ENCODE results near the gene NRF1. TPM values are rescaled to one million over a fixed set of nuclear protein-coding genes. Genes with fewer than 3 reads are reported as not detected.

NRF1 gene
- total RNA-seq, 1 experiment from 2014 or later, result 22.5 TPM

DNA sequence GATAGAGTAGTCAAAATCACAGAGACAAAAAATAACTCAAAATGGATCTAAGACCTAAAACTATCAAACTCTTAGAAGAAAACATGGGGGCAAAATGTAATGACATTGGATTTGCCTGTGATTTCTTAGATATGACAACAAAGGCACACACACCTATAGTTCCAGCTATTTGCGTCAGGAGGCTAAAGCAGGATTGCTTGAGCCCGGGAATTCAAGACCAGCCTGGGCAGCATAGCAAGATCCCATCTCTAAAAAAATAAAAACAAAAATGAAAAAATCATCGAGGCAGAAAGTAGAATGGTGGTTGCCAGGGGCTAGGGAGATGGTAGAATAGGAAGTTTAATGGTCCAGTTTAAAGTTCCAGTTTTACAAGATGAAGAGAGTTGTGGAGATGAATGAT, 113.3 kb downstream of the NRF1 start:
- H3K9me3 ChIP-seq (ENCODE audit: low read length), result no peaks in the 10 kb centered on the region
- no peaks in the 10 kb centered on the region for H3K79me2 ChIP-seq (ENCODE audit: low read length)
- H3K27me3 ChIP-seq (ENCODE audit: low read length), result no peaks in the 10 kb centered on the region
- H2AFZ ChIP-seq (ENCODE audit: low read length), result no peak overlapping the region
- no peak overlapping the region for H3K4me2 ChIP-seq (ENCODE audit: low read depth, low read length, poor library complexity, severe bottlenecking)
- H3K4me3 ChIP-seq (ENCODE audit: low read length), result no peak overlapping the region
- peaks cover 25% of the 10 kb centered on the region for H3K36me3 ChIP-seq (ENCODE audit: insufficient read depth, low read length)
- H3K4me1 ChIP-seq (ENCODE audit: low read length), result peaks cover 8% of the 10 kb centered on the region
- H4K20me1 ChIP-seq (ENCODE audit: insufficient read depth, low read depth, low read length), result no peaks in the 10 kb centered on the region
- DNase-seq, result no peak
- H3K9me2 ChIP-seq (replicated peaks; ENCODE audit: insufficient read depth, low read length), result no peaks in the 10 kb centered on the region
- H3K27ac ChIP-seq (ENCODE audit: low read length), result no peak overlapping the region
- no peak overlapping the region for H3K9ac ChIP-seq (ENCODE audit: low read length)

DNA sequence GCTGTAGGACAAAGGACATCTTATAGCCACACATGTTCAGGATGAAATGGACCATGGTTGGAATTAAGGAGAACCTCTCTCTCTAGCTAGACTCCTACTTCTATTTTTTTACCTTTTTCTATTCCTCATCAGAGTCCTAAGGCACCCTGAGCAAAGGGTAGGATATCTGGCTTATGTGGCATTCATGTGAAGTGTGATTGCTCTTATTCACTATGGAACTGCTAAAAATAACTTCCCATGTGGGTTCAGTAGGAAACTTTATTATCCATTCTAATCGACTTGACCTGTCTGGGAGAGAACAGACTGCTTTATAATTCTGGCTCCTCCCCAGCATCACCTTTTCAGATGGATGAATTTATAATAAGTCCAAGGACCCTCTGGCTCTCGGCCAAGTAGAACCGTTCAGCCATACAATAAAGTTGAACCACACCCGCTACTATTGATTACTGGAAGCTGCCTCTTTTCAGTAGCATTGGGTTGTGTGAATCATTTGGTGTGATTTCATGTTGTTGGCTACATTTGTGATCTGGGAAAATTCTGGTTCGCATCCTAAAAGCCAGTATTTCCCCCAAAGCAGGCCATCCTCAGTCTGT, 117.5 kb downstream of the NRF1 start:
- Histone ChIP-seq H3K9me3 (ENCODE audit: low read length) (no peaks in the 10 kb centered on the region), H3K4me3 (ENCODE audit: low read length) (no peak overlapping the region), H3K9ac (ENCODE audit: low read length) (no peak overlapping the region), H3K27me3 (ENCODE audit: low read length) (no peaks in the 10 kb centered on the region), H2AFZ (ENCODE audit: low read length) (no peak overlapping the region), H3K9me2 (replicated peaks; ENCODE audit: insufficient read depth, low read length) (no peaks in the 10 kb centered on the region), H3K27ac (ENCODE audit: low read length) (no peak overlapping the region), H3K4me2 (ENCODE audit: low read depth, low read length, poor library complexity, severe bottlenecking) (no peak overlapping the region), H4K20me1 (ENCODE audit: insufficient read depth, low read depth, low read length) (no peaks in the 10 kb centered on the region), H3K36me3 (ENCODE audit: insufficient read depth, low read length) (peaks cover 21% of the 10 kb centered on the region; the same call in 1 of the 2 replicates), H3K79me2 (ENCODE audit: low read length) (no peaks in the 10 kb centered on the region), H3K4me1 (ENCODE audit: low read length) (peaks cover 8% of the 10 kb centered on the region)
- no peak for DNase-seq

GRCh38 chr7:129729511-129729910, 118.0 kb downstream of the NRF1 start:
- no peak overlapping the region for H3K4me3 ChIP-seq (ENCODE audit: low read length)
- no peak overlapping the region for H2AFZ ChIP-seq (ENCODE audit: low read length)
- H3K9me2 ChIP-seq (replicated peaks; ENCODE audit: insufficient read depth, low read length), result no peaks in the 10 kb centered on the region
- H3K9ac ChIP-seq (ENCODE audit: low read length), result no peak overlapping the region
- no peaks in the 10 kb centered on the region for H3K27me3 ChIP-seq (ENCODE audit: low read length)
- H3K9me3 ChIP-seq (ENCODE audit: low read length), result no peaks in the 10 kb centered on the region
- H3K79me2 ChIP-seq (ENCODE audit: low read length), result no peaks in the 10 kb centered on the region
- H4K20me1 ChIP-seq (ENCODE audit: insufficient read depth, low read depth, low read length), result no peaks in the 10 kb centered on the region
- H3K27ac ChIP-seq (ENCODE audit: low read length), result no peak overlapping the region
- no peak overlapping the region for H3K4me2 ChIP-seq (ENCODE audit: low read depth, low read length, poor library complexity, severe bottlenecking)
- no peak for DNase-seq
- peaks cover 15% of the 10 kb centered on the region; the same call in 1 of the 2 replicates for H3K36me3 ChIP-seq (ENCODE audit: insufficient read depth, low read length)
- peaks cover 8% of the 10 kb centered on the region for H3K4me1 ChIP-seq (ENCODE audit: low read length)

DNA sequence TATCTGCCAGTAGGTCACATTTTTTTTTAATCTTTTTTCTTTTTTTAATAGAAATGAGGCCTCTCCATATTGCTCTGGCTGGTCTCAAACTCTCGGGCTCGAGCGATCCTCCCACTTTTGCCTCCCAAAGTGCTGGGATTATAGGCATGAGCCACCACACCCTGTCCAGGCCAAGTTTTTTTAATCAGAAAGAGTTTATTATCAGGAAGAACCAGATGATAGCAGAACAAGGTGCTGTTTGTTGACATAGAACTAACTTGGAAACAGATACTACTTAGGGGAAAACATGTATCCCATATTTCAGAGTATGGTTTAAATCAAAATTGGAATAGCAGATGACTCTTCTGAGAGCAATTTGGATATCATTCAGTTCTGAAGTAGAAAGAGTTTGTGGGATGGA, 118.6 kb downstream of the NRF1 start:
- Histone ChIP-seq H3K9me3 (ENCODE audit: low read length) (no peaks in the 10 kb centered on the region), H3K9me2 (replicated peaks; ENCODE audit: insufficient read depth, low read length) (no peaks in the 10 kb centered on the region), H3K36me3 (ENCODE audit: insufficient read depth, low read length) (peaks cover 11% of the 10 kb centered on the region; the same call in 1 of the 2 replicates), H2AFZ (ENCODE audit: low read length) (no peak overlapping the region), H3K4me3 (ENCODE audit: low read length) (no peak overlapping the region), H3K4me2 (ENCODE audit: low read depth, low read length, poor library complexity, severe bottlenecking) (no peak overlapping the region), H3K4me1 (ENCODE audit: low read length) (peaks cover 8% of the 10 kb centered on the region), H3K27ac (ENCODE audit: low read length) (no peak overlapping the region), H4K20me1 (ENCODE audit: insufficient read depth, low read depth, low read length) (no peaks in the 10 kb centered on the region), H3K79me2 (ENCODE audit: low read length) (no peaks in the 10 kb centered on the region), H3K27me3 (ENCODE audit: low read length) (no peaks in the 10 kb centered on the region), H3K9ac (ENCODE audit: low read length) (no peak overlapping the region)
- no peak for DNase-seq

GRCh38 chr7:129734400-129734799, 122.9 kb downstream of the NRF1 start:
- Histone ChIP-seq H3K9ac (ENCODE audit: low read length) (no peak overlapping the region), H3K9me3 (ENCODE audit: low read length) (no peaks in the 10 kb centered on the region), H3K4me2 (ENCODE audit: low read depth, low read length, poor library complexity, severe bottlenecking) (no peak overlapping the region), H3K79me2 (ENCODE audit: low read length) (no peaks in the 10 kb centered on the region), H3K9me2 (replicated peaks; ENCODE audit: insufficient read depth, low read length) (no peaks in the 10 kb centered on the region), H4K20me1 (ENCODE audit: insufficient read depth, low read depth, low read length) (no peaks in the 10 kb centered on the region), H3K4me3 (ENCODE audit: low read length) (no peak overlapping the region), H3K4me1 (ENCODE audit: low read length) (no peaks in the 10 kb centered on the region), H3K27me3 (ENCODE audit: low read length) (no peaks in the 10 kb centered on the region), H2AFZ (ENCODE audit: low read length) (no peak overlapping the region), H3K36me3 (ENCODE audit: insufficient read depth, low read length) (peaks cover 9% of the 10 kb centered on the region; the same call in 1 of the 2 replicates), H3K27ac (ENCODE audit: low read length) (no peak overlapping the region)
- DNase-seq, result no peak

- no peaks in the 10 kb centered on the region for H3K36me3 ChIP-seq (ENCODE audit: insufficient read depth, low read length)
- H4K20me1 ChIP-seq (ENCODE audit: insufficient read depth, low read depth, low read length), result no peaks in the 10 kb centered on the region
- no peak overlapping the region for H3K27ac ChIP-seq (ENCODE audit: low read length)
- H3K9me2 ChIP-seq (replicated peaks; ENCODE audit: insufficient read depth, low read length), result no peaks in the 10 kb centered on the region
- no peak for DNase-seq
- H3K27me3 ChIP-seq (ENCODE audit: low read length), result no peaks in the 10 kb centered on the region
- no peak overlapping the region for H2AFZ ChIP-seq (ENCODE audit: low read length)
- H3K4me2 ChIP-seq (ENCODE audit: low read depth, low read length, poor library complexity, severe bottlenecking), result no peak overlapping the region
- no peaks in the 10 kb centered on the region for H3K9me3 ChIP-seq (ENCODE audit: low read length)
- no peaks in the 10 kb centered on the region for H3K4me1 ChIP-seq (ENCODE audit: low read length)
- no peaks in the 10 kb centered on the region for H3K79me2 ChIP-seq (ENCODE audit: low read length)
- H3K4me3 ChIP-seq (ENCODE audit: low read length), result no peak overlapping the region
- H3K9ac ChIP-seq (ENCODE audit: low read length), result no peak overlapping the region
Observed at GRCh38 chr7:129739427-129739826, 127.9 kb downstream of the NRF1 start.

GRCh38 chr7:129740574-129741410, 129.3 kb downstream of the NRF1 start:
- DNase-seq, result no peak
- Histone ChIP-seq H2AFZ (ENCODE audit: low read length) (no peak overlapping the region), H3K4me2 (ENCODE audit: low read depth, low read length, poor library complexity, severe bottlenecking) (no peak overlapping the region), H3K4me1 (ENCODE audit: low read length) (no peaks in the 10 kb centered on the region), H3K9me2 (replicated peaks; ENCODE audit: insufficient read depth, low read length) (no peaks in the 10 kb centered on the region), H3K9ac (ENCODE audit: low read length) (no peak overlapping the region), H3K9me3 (ENCODE audit: low read length) (no peaks in the 10 kb centered on the region), H3K4me3 (ENCODE audit: low read length) (no peak overlapping the region), H3K27me3 (ENCODE audit: low read length) (no peaks in the 10 kb centered on the region), H3K27ac (ENCODE audit: low read length) (no peak overlapping the region), H3K79me2 (ENCODE audit: low read length) (no peaks in the 10 kb centered on the region), H3K36me3 (ENCODE audit: insufficient read depth, low read length) (no peaks in the 10 kb centered on the region), H4K20me1 (ENCODE audit: insufficient read depth, low read depth, low read length) (no peaks in the 10 kb centered on the region)

- Histone ChIP-seq H3K9ac (ENCODE audit: low read length) (no peak overlapping the region), H3K79me2 (ENCODE audit: low read length) (no peaks in the 10 kb centered on the region), H4K20me1 (ENCODE audit: insufficient read depth, low read depth, low read length) (no peaks in the 10 kb centered on the region), H3K4me3 (ENCODE audit: low read length) (no peak overlapping the region), H2AFZ (ENCODE audit: low read length) (no peak overlapping the region), H3K9me3 (ENCODE audit: low read length) (no peaks in the 10 kb centered on the region), H3K4me1 (ENCODE audit: low read length) (no peaks in the 10 kb centered on the region), H3K9me2 (replicated peaks; ENCODE audit: insufficient read depth, low read length) (no peaks in the 10 kb centered on the region), H3K27me3 (ENCODE audit: low read length) (no peaks in the 10 kb centered on the region), H3K36me3 (ENCODE audit: insufficient read depth, low read length) (no peaks in the 10 kb centered on the region), H3K27ac (ENCODE audit: low read length) (no peak overlapping the region), H3K4me2 (ENCODE audit: low read depth, low read length, poor library complexity, severe bottlenecking) (no peak overlapping the region)
- no peak for DNase-seq
Observed at GRCh38 chr7:129741743-129742213, 130.3 kb downstream of the NRF1 start.

Measured in Karpas-422 (cell line).